GM23248 (cell line): ENCODE results near the gene PLA2G7. TPM values are rescaled to one million over a fixed set of nuclear protein-coding genes. Genes with fewer than 3 reads are reported as not detected.
"Not testable (repeated sequence)": the region's sequence is repeated elsewhere in the genome, so short reads cannot be mapped to it uniquely, and the experiment has no call there.

Source experiments
- DNase-seq: peaks from one replicate; pipeline ENCODE4 v3.0.0-alpha.2; 2015
- H2AFZ ChIP-seq: fragments of 200-600 bp; sonication (generic); 2 replicates; pipeline ENCODE4 v1.6.1; 2016; ENCODE audit warnings: antibody characterized with exemption
- H3F3A ChIP-seq: fragments of 200-600 bp; sonication (generic); 2 replicates; pipeline ENCODE4 v1.6.1; 2016; ENCODE audit warnings: mild to moderate bottlenecking, antibody characterized with exemption, mixed run types; ENCODE audit not compliant: insufficient read depth
- H3K27ac ChIP-seq: fragments of 200-600 bp; sonication (generic); 2 replicates; pipeline ENCODE4 v1.5.1; 2016; ENCODE audit warnings: mild to moderate bottlenecking
- H3K27me3 ChIP-seq: fragments of 200-600 bp; sonication (generic); replicated peaks from 2 replicates; pipeline ENCODE4 v1.6.1; 2016; ENCODE audit warnings: mild to moderate bottlenecking; ENCODE audit not compliant: insufficient read depth
- H3K36me3 ChIP-seq: fragments of 200-600 bp; sonication (generic); 2 replicates; pipeline ENCODE4 v1.6.1; 2016; ENCODE audit warnings: low read depth, mild to moderate bottlenecking
- H3K4me1 ChIP-seq: fragments of 200-600 bp; sonication (generic); 2 replicates; pipeline ENCODE4 v1.6.1; 2016; ENCODE audit warnings: mild to moderate bottlenecking; ENCODE audit not compliant: insufficient read depth
- H3K4me2 ChIP-seq: fragments of 200-600 bp; sonication (generic); one replicate; pipeline ENCODE4 v1.6.1; 2016; ENCODE audit warnings: mild to moderate bottlenecking; ENCODE audit not compliant: unreplicated experiment
- H3K4me3 ChIP-seq: fragments of 200-600 bp; sonication (generic); 2 replicates; pipeline ENCODE4 v1.5.1; 2016; ENCODE audit warnings: mild to moderate bottlenecking
- H3K79me2 ChIP-seq: fragments of 200-600 bp; sonication (generic); 2 replicates; pipeline ENCODE4 v1.6.1; 2016; ENCODE audit warnings: mild to moderate bottlenecking; ENCODE audit not compliant: insufficient read depth
- H3K9ac ChIP-seq: fragments of 200-600 bp; sonication (generic); 2 replicates; pipeline ENCODE4 v1.6.1; 2016; ENCODE audit warnings: mild to moderate bottlenecking
- H3K9me2 ChIP-seq: fragments of 200-600 bp; sonication (generic); 2 replicates; pipeline ENCODE4 v1.6.1; 2016; ENCODE audit warnings: mixed run types, mild to moderate bottlenecking, moderate library complexity; ENCODE audit not compliant: insufficient read depth
- H3K9me3 ChIP-seq: fragments of 200-600 bp; sonication (generic); one replicate; pipeline ENCODE4 v1.6.1; 2017; ENCODE audit warnings: low read depth
- H4K20me1 ChIP-seq: fragments of 200-600 bp; sonication (generic); 2 replicates; pipeline ENCODE4 v1.6.0; 2016; ENCODE audit not compliant: insufficient read depth
- EZH2 ChIP-seq: fragments of 200-600 bp; sonication (generic); IDR thresholded peaks from 2 replicates; pipeline ENCODE4 v1.6.1; 2018; ENCODE audit warnings: antibody characterized with exemption, mild to moderate bottlenecking; ENCODE audit not compliant: insufficient read depth, poor library complexity, severe bottlenecking
- EZH2phosphoT487 ChIP-seq: fragments of 200-600 bp; sonication (generic); IDR thresholded peaks from 2 replicates; pipeline ENCODE4 v1.6.1; 2018; ENCODE audit warnings: antibody characterized with exemption, moderate library complexity, mild to moderate bottlenecking, low read depth; ENCODE audit not compliant: insufficient read depth
- WGBS, 2 experiments: methylation state at CpG; one replicate each; pipeline ENCODE4 v1.1.6; 2015 to 2017; ENCODE audit warnings: low lambda C conversion rate in 2 of 2, low coverage in 1 of 2; ENCODE audit errors: missing lambda C conversion rate in 2 of 2; 5-methylcytosine and 5-hydroxymethylcytosine counted together
- in situ Hi-C: fragments of 300-500 bp; cut with MboI; formaldehyde crosslinking; loops from 2 replicates; pipeline ENCODE4 v1.15.0; 2020
- polyA plus RNA-seq: library from polyadenylated mRNA; unstranded; fragments of >200 nt; fragmentation: Nextera tagmentation; extraction: Ambion mirVana; gene quantifications from 2 replicates; pipeline ENCODE4 v1.2.1, GENCODE V29; 2016
- total RNA-seq: library from RNA; depleted of rRNA; stranded (reverse); fragments of >200 nt; shearing (Covaris generic); gene quantifications from 2 replicates; pipeline ENCODE4 v1.2.3, GENCODE V29; 2014

Gene PLA2G7
- total and polyA plus RNA-seq, 2 experiments from 2014 or later, result not detected

- no peak for DNase-seq
- H3K4me2 ChIP-seq, result no peak overlapping the region
- H4K20me1 ChIP-seq, result no peaks in the 10 kb centered on the region
- no peaks in the 10 kb centered on the region for H3K9me3 ChIP-seq
- no peak overlapping the region for H3K27ac ChIP-seq
- H2AFZ ChIP-seq, result no peak overlapping the region
- no peak overlapping the region for H3K9ac ChIP-seq
- in situ Hi-C loops, result loop anchor here (25.0 kb wide), 1 partner anchor 364 kb away; no protein-coding TSS in a partner anchor
- no peak overlapping the region for H3K4me3 ChIP-seq
- no peaks in the 10 kb centered on the region for H3K4me1 ChIP-seq
- TF ChIP-seq EZH2phosphoT487 (no peak), EZH2 (no peak)
- no peaks in the 10 kb centered on the region for H3K36me3 ChIP-seq
- H3K27me3 ChIP-seq, result no peaks in the 10 kb centered on the region
- WGBS, 2 experiments, result 47 to 51% methylated on average over 5 of the region's 5 CpGs
- H3F3A ChIP-seq, result no peaks in the 10 kb centered on the region
- no peaks in the 10 kb centered on the region for H3K79me2 ChIP-seq
- no peaks in the 10 kb centered on the region for H3K9me2 ChIP-seq
Observed at GRCh38 chr6:46776070-46776712, 41.0 kb upstream of the PLA2G7 start.

GRCh38 chr6:46774736-46775135 is 39.6 kb upstream of the PLA2G7 start:
- not testable (repeated sequence) for H3F3A ChIP-seq, H3K36me3 ChIP-seq, H3K79me2 ChIP-seq, H3K27me3 ChIP-seq, H3K9me3 ChIP-seq, DNase-seq, H3K4me2 ChIP-seq, H3K9ac ChIP-seq, H2AFZ ChIP-seq, H3K4me1 ChIP-seq, H4K20me1 ChIP-seq, H3K9me2 ChIP-seq, H3K27ac ChIP-seq, H3K4me3 ChIP-seq
- 75 to 81% methylated on average over 15 to 21 of the region's 24 CpGs for WGBS, 2 experiments
- in situ Hi-C loops, result loop anchor here (25.0 kb wide), 1 partner anchor 362 kb away; no protein-coding TSS in a partner anchor

- Histone ChIP-seq H3K4me3 (no peak overlapping the region), H3F3A (no peaks in the 10 kb centered on the region), H4K20me1 (no peaks in the 10 kb centered on the region), H3K79me2 (no peaks in the 10 kb centered on the region), H3K36me3 (no peaks in the 10 kb centered on the region), H3K9ac (no peak overlapping the region), H3K27ac (no peak overlapping the region), H3K9me2 (no peaks in the 10 kb centered on the region), H3K4me2 (no peak overlapping the region), H3K27me3 (no peaks in the 10 kb centered on the region), H3K4me1 (no peaks in the 10 kb centered on the region), H3K9me3 (no peaks in the 10 kb centered on the region), H2AFZ (no peak overlapping the region)
- 5 to 9% methylated on average over 1 of the region's 1 CpG for WGBS, 2 experiments
- no peak for DNase-seq
- TF ChIP-seq EZH2 (no peak), EZH2phosphoT487 (no peak)
- in situ Hi-C loops, result no loop called here
Observed at GRCh38 chr6:46773201-46773855, 38.2 kb upstream of the PLA2G7 start.

- no peaks in the 10 kb centered on the region for H4K20me1 ChIP-seq
- H3K27ac ChIP-seq, result no peak overlapping the region
- 8 to 11% methylated on average over 2 of the region's 2 CpGs for WGBS, 2 experiments
- no peak for TF ChIP-seq EZH2phosphoT487
- TF ChIP-seq EZH2, result no peak
- H3K4me2 ChIP-seq, result no peak overlapping the region
- no peaks in the 10 kb centered on the region for H3K27me3 ChIP-seq
- no peak overlapping the region for H2AFZ ChIP-seq
- H3K9me3 ChIP-seq, result no peaks in the 10 kb centered on the region
- in situ Hi-C loops, result no loop called here
- H3K9ac ChIP-seq, result no peak overlapping the region
- H3K79me2 ChIP-seq, result no peaks in the 10 kb centered on the region
- no peaks in the 10 kb centered on the region for H3K9me2 ChIP-seq
- no peak for DNase-seq
- no peaks in the 10 kb centered on the region for H3K36me3 ChIP-seq
- H3K4me3 ChIP-seq, result no peak overlapping the region
- H3F3A ChIP-seq, result no peaks in the 10 kb centered on the region
- no peaks in the 10 kb centered on the region for H3K4me1 ChIP-seq
Observed at GRCh38 chr6:46772762-46773161, 37.6 kb upstream of the PLA2G7 start.
